NAMALWA (cell line): ENCODE data around the gene NTN1.

Experiments
- DNase-seq: peaks from one replicate; pipeline ENCODE4 v3.0.0-alpha.2; 2015; ENCODE audit warnings: low spot score

NTN1 gene

GRCh38 chr17:9199571-9200551 lies 178.6 kb downstream of the NTN1 start:
- peak; percentile 17 for DNase-seq

GRCh38 chr17:9200699-9201359 lies 179.5 kb downstream of the NTN1 start:
- DNase-seq: no peak

GRCh38 chr17:9202532-9202931 lies 181.2 kb downstream of the NTN1 start:
- DNase-seq: no peak

GRCh38 chr17:9203771-9204425 lies 182.6 kb downstream of the NTN1 start:
- no peak for DNase-seq

GRCh38 chr17:9204637-9205329 lies 183.5 kb downstream of the NTN1 start:
- no peak for DNase-seq

GRCh38 chr17:9205520-9206409 lies 184.5 kb downstream of the NTN1 start:
- no peak for DNase-seq

GRCh38 chr17:9206410-9206703 lies 185.0 kb downstream of the NTN1 start:
- DNase-seq: no peak

GRCh38 chr17:9206741-9207332 lies 185.5 kb downstream of the NTN1 start:
- no peak for DNase-seq

GRCh38 chr17:9208381-9209105 lies 187.2 kb downstream of the NTN1 start:
- no peak for DNase-seq

GRCh38 chr17:9209347-9209746 lies 188.0 kb downstream of the NTN1 start:
- DNase-seq: no peak

- DNase-seq: no peak
Observed at GRCh38 chr17:9209781-9210370, 188.6 kb downstream of the NTN1 start.

- DNase-seq: no peak
Observed at GRCh38 chr17:9211133-9211765, 189.9 kb downstream of the NTN1 start.

GRCh38 chr17:9212376-9213302 lies 191.3 kb downstream of the NTN1 start:
- no peak for DNase-seq

- DNase-seq: no peak
Observed at GRCh38 chr17:9213303-9213640, 192.0 kb downstream of the NTN1 start.

GRCh38 chr17:9215465-9215864 lies 194.2 kb downstream of the NTN1 start:
- DNase-seq: no peak

- no peak for DNase-seq
Observed at GRCh38 chr17:9217151-9218056, 196.1 kb downstream of the NTN1 start.

GRCh38 chr17:9218064-9218635 lies 196.8 kb downstream of the NTN1 start:
- no peak for DNase-seq
